Stomach (tissue), 9 donors: ENCODE measurements around the gene EDRF1. TPM values are rescaled to one million over a fixed set of nuclear protein-coding genes. Genes with fewer than 3 reads are reported as not detected.

Experiments used
- DNase-seq, 2 donors: peaks; one replicate each; pipeline versions ENCODE4 v3.0.0 to v3.0.0-alpha.2; 2013 to 2019
- H3K27ac ChIP-seq, 5 donors: fragments of 200-600 bp in 4 of 5; sonication (generic) in 4 of 5; one replicate each; pipeline ENCODE4 v1.5.1; 2013 to 2019; ENCODE audit warnings: mild to moderate bottlenecking in 1 of 5, moderate library complexity in 1 of 5
- H3K27me3 ChIP-seq, 3 donors: fragments of 200-600 bp; sonication (generic); one replicate each; pipeline ENCODE4 v1.5.1; 2017 to 2019; ENCODE audit warnings: mixed run types in 1 of 3
- H3K36me3 ChIP-seq, 4 donors: fragments of 200-600 bp; sonication (generic); 1 replicate in 3 of 4; 2 replicates in 1 of 4; pipeline ENCODE4 v1.5.1; 2016 to 2019
- H3K4me1 ChIP-seq, 4 donors: fragments of 200-600 bp; sonication (generic); one replicate each; pipeline ENCODE4 v1.5.1; 2016 to 2019
- H3K4me3 ChIP-seq, 4 donors: fragments of 200-600 bp; sonication (generic) in 3 of 4; one replicate each; pipeline ENCODE4 v1.5.1; 2016 to 2019; ENCODE audit warnings: mild to moderate bottlenecking in 1 of 4
- H3K9me3 ChIP-seq, 4 donors: fragments of 200-600 bp; sonication (generic); one replicate each; pipeline ENCODE4 v1.5.1; 2016 to 2019
- CTCF ChIP-seq, 7 experiments: fragments of 450-650 bp in 4 of 7; fragments of 200-600 bp in 3 of 7; sonication (generic) in 3 of 7; IDR thresholded peaks; one replicate each; pipeline ENCODE4 v1.5.1; 2016 to 2019; ENCODE audit warnings: antibody characterized with exemption in 7 of 7, control low read depth in 2 of 7, mild to moderate bottlenecking in 1 of 7
- EP300 ChIP-seq: sonication (generic); formaldehyde crosslinking; IDR thresholded peaks from one replicate; pipeline ENCODE4 v1.6.1; 2017; ENCODE audit warnings: antibody characterized with exemption
- POLR2A ChIP-seq, 4 donors: fragments of 450-650 bp; IDR thresholded peaks; one replicate each; pipeline ENCODE4 v1.6.1; 2016; ENCODE audit warnings: antibody characterized with exemption in 4 of 4, control low read depth in 2 of 4, mild to moderate bottlenecking in 1 of 4, moderate library complexity in 1 of 4
- POLR2AphosphoS5 ChIP-seq, 3 donors: sonication (generic); formaldehyde crosslinking; IDR thresholded peaks; one replicate each; pipeline ENCODE4 v1.6.1; 2016; ENCODE audit warnings: antibody characterized with exemption in 3 of 3
- WGBS, 5 donors: extraction: QIAGEN DNeasy Blood & Tissue Kit in 3 of 5; methylation state at CpG; one replicate each; pipeline versions ENCODE4 v1.1.5 to v1.1.7; 2013 to 2018; 5-methylcytosine and 5-hydroxymethylcytosine counted together
- intact Hi-C: fragments of 100-400 bp; cut with DNase I; formaldehyde crosslinking; loops from one replicate; pipeline ENCODE4 v1.15.1; 2023; ENCODE audit warnings: low total_unique reads
- polyA plus RNA-seq, 3 donors: library from polyadenylated mRNA; stranded (reverse); fragments of 200-250 nt; gene quantifications; one replicate each; pipeline ENCODE4 v1.2.3, GENCODE V29; 2013
- total RNA-seq, 5 donors: library from RNA; depleted of rRNA; stranded (reverse); fragments of >200 nt; gene quantifications; one replicate each; pipeline versions ENCODE4 v1.1.0 to v1.2.3, GENCODE V29; 2014 to 2016
- donor health status: healthy with polysubstance abuse.
- donor health status: Bipolar disorder and iron deficiency.
- donor health status: healthy.

The EDRF1 gene
- total and polyA plus RNA-seq, 8 donors, result 5.5 to 41.5 (median 15.5) TPM

- no peak for DNase-seq
- Histone ChIP-seq H3K4me1 (peaks cover 0 to 10% (median 2%) of the 10 kb centered on the region in 4 donors), H3K36me3 (peaks cover 0 to 7% (median 5%) of the 10 kb centered on the region in 4 donors)
Observed at GRCh38 chr10:125773687-125774543, 54.4 kb downstream of the EDRF1 start.

GRCh38 chr10:125774581-125775191, 55.2 kb downstream of the EDRF1 start:
- Histone ChIP-seq H3K4me1 (peaks cover 0 to 7% (median 0%) of the 10 kb centered on the region in 4 donors), H3K27me3 (peaks cover 0 to 14% (median 0%) of the 10 kb centered on the region in 3 donors), H3K9me3 (no peaks in the 10 kb centered on the region), H3K36me3 (no peaks in the 10 kb centered on the region), H3K27ac (no peak overlapping the region), H3K4me3 (no peak overlapping the region)
- intact Hi-C loops, result no loop called here
- 89 to 93% (median 92%) methylated on average over 22 to 32 of the region's 32 CpGs for WGBS, 5 donors
- TF ChIP-seq POLR2A (IDR thresholded peaks at IDR 0.05) (no peak), POLR2AphosphoS5 (IDR thresholded peaks at IDR 0.05) (no peak), CTCF (IDR thresholded peaks at IDR 0.05) (no peak), EP300 (no peak)
- DNase-seq, result no peak

More at GRCh38 chr10:125773687-125774543, 54.4 kb downstream of the EDRF1 start:
- H3K27me3 ChIP-seq, result peaks cover 0 to 14% (median 0%) of the 10 kb centered on the region in 3 donors
- 63 to 85% (median 80%) methylated on average over 5 to 75 of the region's 75 CpGs for WGBS, 5 donors
- peak overlapping the region in 2 of 4 donors; percentile 22 to 27 for H3K4me3 ChIP-seq
- no peaks in the 10 kb centered on the region for H3K9me3 ChIP-seq
- intact Hi-C loops, result no loop called here
- TF ChIP-seq POLR2A (IDR thresholded peaks at IDR 0.05), result no peak
- TF ChIP-seq CTCF (IDR thresholded peaks at IDR 0.05), result no peak
- no peak for TF ChIP-seq POLR2AphosphoS5 (IDR thresholded peaks at IDR 0.05)
- TF ChIP-seq EP300, result no peak
- no peak overlapping the region for H3K27ac ChIP-seq

GRCh38 chr10:125775491-125776106, 56.1 kb downstream of the EDRF1 start, which contains the start of gene MMP21:
TSS of gene MMP21 (minus strand) at chr10:125775821. CDS start at chr10:125775821, 0 bp downstream.
- no peak for DNase-seq

More at GRCh38 chr10:125775491-125776106, 56.1 kb downstream of the EDRF1 start, which contains the start of gene MMP21:
- H3K9me3 ChIP-seq, result no peaks in the 10 kb centered on the region
- peaks cover 0 to 14% (median 0%) of the 10 kb centered on the region in 3 donors for H3K27me3 ChIP-seq
- no peak within 1 kb of the TSS for H3K27ac ChIP-seq
- peaks cover 0 to 7% (median 0%) of the 10 kb centered on the region in 4 donors for H3K4me1 ChIP-seq
- no peak for TF ChIP-seq CTCF (IDR thresholded peaks at IDR 0.05)
- TF ChIP-seq EP300, result no peak
- TF ChIP-seq POLR2AphosphoS5 (IDR thresholded peaks at IDR 0.05), result no peak
- TF ChIP-seq POLR2A (IDR thresholded peaks at IDR 0.05), result no peak
- H3K36me3 ChIP-seq, result no peaks in the 10 kb centered on the region
- no peak within 1 kb of the TSS for H3K4me3 ChIP-seq
- WGBS, 5 donors, result 89 to 93% (median 90%) methylated on average over 12 to 26 of the region's 26 CpGs
- intact Hi-C loops, result no loop called here
